Measurements from ENCODE around the gene USO1.

Gene USO1

GRCh38 chr4:75698162-75698962 lies 26.0 kb upstream of the USO1 start:
- Mint-ChIP-seq H3K27ac (no peak overlapping the region), H3K9me3 (no peaks in the 10 kb centered on the region), H3K4me1 (peaks cover 9% of the 10 kb centered on the region), H3K4me3 (no peak overlapping the region), H3K27me3 (ENCODE audit: low read depth, poor library complexity) (peaks cover 3% of the 10 kb centered on the region), H3K36me3 (ENCODE audit: low read depth) (peaks cover 20% of the 10 kb centered on the region)
- TF ChIP-seq CTCF (IDR thresholded peaks at IDR 0.05), result no peak
- DNase-seq, result no peak

GRCh38 chr4:75698963-75699228 lies 25.5 kb upstream of the USO1 start:
- Mint-ChIP-seq H3K4me1 (peaks cover 9% of the 10 kb centered on the region), H3K27me3 (ENCODE audit: low read depth, poor library complexity) (peaks cover 3% of the 10 kb centered on the region), H3K27ac (no peak overlapping the region), H3K9me3 (no peaks in the 10 kb centered on the region), H3K36me3 (ENCODE audit: low read depth) (peaks cover 18% of the 10 kb centered on the region), H3K4me3 (no peak overlapping the region)
- DNase-seq, result no peak
- TF ChIP-seq CTCF (IDR thresholded peaks at IDR 0.05), result no peak

- H3K9me3 Mint-ChIP-seq, result no peaks in the 10 kb centered on the region
- peaks cover 15% of the 10 kb centered on the region for H3K36me3 Mint-ChIP-seq (ENCODE audit: low read depth)
- peaks cover 9% of the 10 kb centered on the region for H3K4me1 Mint-ChIP-seq
- peaks cover 3% of the 10 kb centered on the region for H3K27me3 Mint-ChIP-seq (ENCODE audit: low read depth, poor library complexity)
- no peak for TF ChIP-seq CTCF (IDR thresholded peaks at IDR 0.05)
- H3K27ac Mint-ChIP-seq, result peak overlapping the region; percentile 33
- no peak overlapping the region for H3K4me3 Mint-ChIP-seq
- DNase-seq, result no peak
Observed at GRCh38 chr4:75699299-75699698, 25.1 kb upstream of the USO1 start.

- H3K4me1 Mint-ChIP-seq, result peaks cover 6% of the 10 kb centered on the region
- no peak overlapping the region for H3K4me3 Mint-ChIP-seq
- peaks cover 17% of the 10 kb centered on the region for H3K36me3 Mint-ChIP-seq (ENCODE audit: low read depth)
- no peak for TF ChIP-seq CTCF (IDR thresholded peaks at IDR 0.05)
- no peaks in the 10 kb centered on the region for H3K27me3 Mint-ChIP-seq (ENCODE audit: low read depth, poor library complexity)
- no peaks in the 10 kb centered on the region for H3K9me3 Mint-ChIP-seq
- DNase-seq, result no peak
- H3K27ac Mint-ChIP-seq, result no peak overlapping the region
Observed at GRCh38 chr4:75702919-75703411, 21.4 kb upstream of the USO1 start.

- Mint-ChIP-seq H3K27me3 (ENCODE audit: low read depth, poor library complexity) (no peaks in the 10 kb centered on the region), H3K27ac (peak overlapping the region; percentile 85), H3K36me3 (ENCODE audit: low read depth) (peaks cover 12% of the 10 kb centered on the region), H3K4me3 (no peak overlapping the region), H3K4me1 (peaks cover 6% of the 10 kb centered on the region), H3K9me3 (no peaks in the 10 kb centered on the region)
- no peak for DNase-seq
- TF ChIP-seq CTCF (IDR thresholded peaks at IDR 0.05), result no peak
Observed at GRCh38 chr4:75705198-75705977, 19.0 kb upstream of the USO1 start.

Measured in nephron progenitor cell (in vitro differentiated cells).